ENCODE results near the gene RAB31. TPM values are rescaled to one million over a fixed set of nuclear protein-coding genes. Genes with fewer than 3 reads are reported as not detected.

The RAB31 gene
- total RNA-seq, 1 donor from 2014 or later, result 31.2 TPM

DNA sequence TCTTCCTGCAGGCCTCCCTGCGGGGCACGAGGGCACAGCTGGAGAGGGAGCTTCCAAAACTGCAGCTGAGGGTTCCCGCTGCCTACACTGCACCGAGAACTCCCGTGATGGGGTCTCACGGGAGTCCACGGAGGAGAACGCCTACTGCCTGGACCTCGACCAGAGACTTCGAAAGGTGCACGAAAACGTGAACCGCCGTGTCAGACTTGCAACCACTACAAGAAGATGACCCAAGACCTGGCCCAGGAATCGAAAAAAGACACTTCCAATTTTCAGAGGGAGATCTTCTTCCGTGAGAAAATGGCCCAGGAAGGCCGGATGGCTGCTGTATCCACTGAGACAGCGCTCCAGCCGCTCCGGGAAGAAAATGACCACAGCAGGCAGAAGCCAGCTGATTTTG lies 124.8 kb downstream of the RAB31 start:
- TF ChIP-seq, protein P1, sequence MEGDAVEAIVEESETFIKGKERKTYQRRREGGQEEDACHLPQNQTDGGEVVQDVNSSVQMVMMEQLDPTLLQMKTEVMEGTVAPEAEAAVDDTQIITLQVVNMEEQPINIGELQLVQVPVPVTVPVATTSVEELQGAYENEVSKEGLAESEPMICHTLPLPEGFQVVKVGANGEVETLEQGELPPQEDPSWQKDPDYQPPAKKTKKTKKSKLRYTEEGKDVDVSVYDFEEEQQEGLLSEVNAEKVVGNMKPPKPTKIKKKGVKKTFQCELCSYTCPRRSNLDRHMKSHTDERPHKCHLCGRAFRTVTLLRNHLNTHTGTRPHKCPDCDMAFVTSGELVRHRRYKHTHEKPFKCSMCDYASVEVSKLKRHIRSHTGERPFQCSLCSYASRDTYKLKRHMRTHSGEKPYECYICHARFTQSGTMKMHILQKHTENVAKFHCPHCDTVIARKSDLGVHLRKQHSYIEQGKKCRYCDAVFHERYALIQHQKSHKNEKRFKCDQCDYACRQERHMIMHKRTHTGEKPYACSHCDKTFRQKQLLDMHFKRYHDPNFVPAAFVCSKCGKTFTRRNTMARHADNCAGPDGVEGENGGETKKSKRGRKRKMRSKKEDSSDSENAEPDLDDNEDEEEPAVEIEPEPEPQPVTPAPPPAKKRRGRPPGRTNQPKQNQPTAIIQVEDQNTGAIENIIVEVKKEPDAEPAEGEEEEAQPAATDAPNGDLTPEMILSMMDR (conservative IDR thresholded peaks at IDR 0.05; ENCODE audit: low read depth, low read length), result no peak
- no peak overlapping the region for H3K4me3 ChIP-seq (ENCODE audit: low read depth, low read length)
- no peak for DNase-seq (ENCODE audit: low read depth)

DNA sequence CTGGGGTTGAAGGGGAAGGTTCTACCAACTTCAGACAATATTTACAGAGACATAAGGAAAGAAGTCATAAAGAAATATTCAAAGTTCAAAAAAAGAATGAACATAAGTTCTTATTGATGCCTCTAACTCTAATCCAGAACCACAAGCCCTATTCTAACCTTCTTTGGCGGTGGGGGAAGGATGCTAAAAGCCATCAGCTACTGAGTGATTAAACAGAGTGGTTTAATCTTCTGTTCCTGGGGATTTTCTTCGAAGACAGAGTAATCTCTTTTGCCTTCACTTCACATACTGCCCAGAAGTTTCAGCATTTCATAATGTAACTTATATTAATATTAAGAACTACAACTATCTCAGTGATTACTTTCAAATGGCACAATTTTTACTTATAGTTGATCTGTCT lies 126.5 kb downstream of the RAB31 start:
- TF ChIP-seq, protein P1 (conservative IDR thresholded peaks at IDR 0.05; ENCODE audit: low read depth, low read length), result no peak
- H3K4me3 ChIP-seq (ENCODE audit: low read depth, low read length), result no peak overlapping the region
- no peak for DNase-seq (ENCODE audit: low read depth)

DNA sequence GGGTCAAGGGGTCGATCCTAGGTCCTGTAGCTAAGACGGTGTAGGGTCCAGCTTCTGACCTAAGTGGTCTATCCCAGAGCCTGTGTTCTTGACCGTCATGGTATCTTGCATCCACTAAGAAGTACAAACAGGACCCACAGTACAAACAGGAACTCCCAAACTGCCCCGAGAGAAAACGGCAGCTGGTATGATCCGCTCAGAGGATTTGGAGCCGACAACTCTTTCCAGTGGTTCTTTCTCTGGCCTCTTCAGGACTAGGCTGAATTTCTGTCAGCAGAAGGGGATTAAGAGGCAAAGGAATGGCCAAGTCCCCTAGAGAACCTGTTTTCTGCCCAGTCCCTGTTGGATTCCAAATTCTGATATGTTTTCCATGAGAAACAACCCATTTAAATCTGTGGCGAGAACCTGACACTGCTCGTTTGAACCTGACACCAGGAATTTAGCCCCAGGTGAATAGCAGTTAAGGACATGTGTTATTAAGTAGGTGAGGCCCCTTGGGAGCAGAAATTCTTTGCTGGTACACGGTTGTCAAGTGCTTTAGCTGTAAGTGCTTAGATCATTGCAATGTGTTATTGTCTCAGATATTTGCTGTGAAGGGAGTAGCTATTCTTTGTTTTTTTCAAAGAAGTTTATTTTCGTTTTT lies 127.1 kb downstream of the RAB31 start:
- no peak for DNase-seq (ENCODE audit: low read depth)
- TF ChIP-seq, protein P1 (conservative IDR thresholded peaks at IDR 0.05; ENCODE audit: low read depth, low read length), result no peak
- no peak overlapping the region for H3K4me3 ChIP-seq (ENCODE audit: low read depth, low read length)

DNA sequence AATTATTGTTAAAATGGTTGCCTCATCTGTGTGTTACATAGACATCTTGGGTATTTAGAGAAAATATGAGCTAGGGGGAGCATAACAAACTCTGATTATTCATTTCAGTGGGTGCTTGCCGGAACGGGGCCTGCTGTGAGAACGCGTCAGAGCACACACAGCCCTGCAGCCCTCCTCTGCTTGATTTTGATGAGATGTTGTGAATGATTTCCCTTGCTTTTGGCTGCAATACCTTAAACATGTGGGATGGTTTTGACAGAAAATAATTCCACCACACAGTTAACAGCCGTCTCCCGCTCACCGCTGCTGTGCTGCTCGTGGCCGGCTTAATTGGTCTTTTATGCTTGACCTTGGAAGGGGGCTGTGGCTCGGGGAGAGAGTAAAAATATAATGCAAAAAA lies 127.7 kb downstream of the RAB31 start:
- no peak overlapping the region for H3K4me3 ChIP-seq (ENCODE audit: low read depth, low read length)

DNA sequence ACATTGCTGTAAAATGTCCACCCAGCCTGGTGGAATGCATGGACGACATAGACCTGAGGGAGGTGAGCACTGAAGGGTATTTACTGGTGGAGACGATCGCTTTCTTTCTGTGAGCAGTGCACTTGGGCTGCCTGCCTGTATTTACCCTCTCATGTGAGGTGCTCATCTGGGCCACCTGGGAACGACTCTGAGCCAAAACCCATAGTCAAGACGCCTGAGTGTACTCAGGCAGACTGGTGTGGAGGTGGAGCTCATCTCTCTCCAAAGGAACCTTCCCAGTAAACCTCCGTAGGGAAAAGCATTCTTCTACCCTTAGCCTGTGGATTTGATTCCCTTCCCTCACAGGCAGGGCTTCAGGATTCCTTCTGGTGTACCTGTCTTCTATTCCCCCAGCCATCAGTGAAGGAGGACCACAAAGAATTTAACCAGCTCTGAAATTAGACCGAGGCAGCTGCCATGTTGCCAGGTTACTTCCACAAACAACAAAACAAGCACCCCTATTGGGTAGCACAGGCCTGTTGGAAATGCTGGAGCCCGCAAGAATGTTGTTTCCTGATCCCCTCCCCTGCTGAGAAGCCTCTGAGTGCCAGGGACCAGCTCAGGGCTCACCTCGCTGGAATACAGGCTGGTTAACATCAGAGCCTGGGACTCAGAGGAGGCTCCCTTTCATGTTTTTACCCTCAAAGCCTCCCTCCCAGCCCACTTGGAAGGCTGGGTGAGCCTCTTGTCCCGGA lies 130.2 kb downstream of the RAB31 start:
- peak; percentile 39 for DNase-seq (ENCODE audit: low read depth)
- TF ChIP-seq, protein P1 (conservative IDR thresholded peaks at IDR 0.05; ENCODE audit: low read depth, low read length), result no peak
- no peak overlapping the region for H3K4me3 ChIP-seq (ENCODE audit: low read depth, low read length)

More for the DNA sequence above, 127.7 kb downstream of the RAB31 start:
- TF ChIP-seq, protein P1 (conservative IDR thresholded peaks at IDR 0.05; ENCODE audit: low read depth, low read length), result no peak
- DNase-seq (ENCODE audit: low read depth), result no peak

DNA sequence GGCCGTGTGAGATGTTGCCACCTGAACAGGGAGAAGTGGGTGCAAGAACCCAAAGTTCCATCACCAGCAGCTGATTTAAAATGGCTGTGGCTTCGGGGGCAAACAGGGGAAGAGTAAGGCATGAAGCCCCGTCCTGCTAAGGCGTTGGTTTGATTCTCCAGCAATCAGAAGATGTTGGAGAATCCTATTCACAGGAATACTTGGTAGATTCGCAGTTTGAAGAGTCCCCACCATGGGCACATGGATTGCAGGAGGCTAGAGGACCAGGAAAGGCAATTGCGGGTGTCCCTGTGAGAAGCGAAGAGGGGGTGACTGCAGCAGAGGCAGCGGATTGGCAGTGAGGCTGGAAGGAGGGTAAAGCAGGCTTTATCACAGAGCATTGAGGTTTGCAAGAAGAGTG lies 131.1 kb downstream of the RAB31 start:
- TF ChIP-seq, protein P1 (conservative IDR thresholded peaks at IDR 0.05; ENCODE audit: low read depth, low read length), result no peak
- H3K4me3 ChIP-seq (ENCODE audit: low read depth, low read length), result no peak overlapping the region
- no peak for DNase-seq (ENCODE audit: low read depth)

Data from epithelial cell of proximal tubule (primary cell).